MM.1S (cell line): ENCODE measurements around the gene AGAP1.

Source experiments
- DNase-seq: peaks from one replicate; pipeline ENCODE4 v3.0.0-alpha.2; 2015
- H2AFZ ChIP-seq: fragments of 300-600 bp; sonication (generic); 2 replicates; pipeline ENCODE4 v1.6.0; 2016; ENCODE audit warnings: antibody characterized with exemption, low read length
- H3F3A ChIP-seq: fragments of 300-600 bp; sonication (generic); 2 replicates; pipeline ENCODE4 v1.6.1; 2016; ENCODE audit warnings: mild to moderate bottlenecking, antibody characterized with exemption, low read length, moderate library complexity, mixed read lengths; ENCODE audit not compliant: insufficient read depth
- H3K27ac ChIP-seq: fragments of 300-600 bp; sonication (generic); 2 replicates; pipeline ENCODE4 v1.5.1; 2016; ENCODE audit warnings: mild to moderate bottlenecking, low read length
- H3K27me3 ChIP-seq: fragments of 300-600 bp; sonication (generic); replicated peaks from 2 replicates; pipeline ENCODE4 v1.6.0; 2016; ENCODE audit warnings: low read length; ENCODE audit not compliant: insufficient read depth
- H3K36me3 ChIP-seq: fragments of 300-600 bp; sonication (generic); replicated peaks from 2 replicates; pipeline ENCODE4 v1.6.1; 2016; ENCODE audit warnings: mild to moderate bottlenecking, low read length, mixed read lengths; ENCODE audit not compliant: insufficient read depth
- H3K4me1 ChIP-seq: fragments of 300-600 bp; sonication (generic); 2 replicates; pipeline ENCODE4 v1.6.1; 2016; ENCODE audit warnings: low read length, mixed read lengths
- H3K4me2 ChIP-seq: fragments of 300-600 bp; sonication (generic); 2 replicates; pipeline ENCODE4 v1.6.0; 2016; ENCODE audit warnings: low read depth, low read length
- H3K4me3 ChIP-seq: fragments of 300-600 bp; sonication (generic); 2 replicates; pipeline ENCODE4 v1.5.1; 2016; ENCODE audit warnings: low read length, mixed read lengths
- H3K79me2 ChIP-seq: fragments of 300-600 bp; sonication (generic); 2 replicates; pipeline ENCODE4 v1.6.1; 2016; ENCODE audit warnings: mixed run types, low read length, mixed read lengths
- H3K9ac ChIP-seq: fragments of 300-600 bp; sonication (generic); 2 replicates; pipeline ENCODE4 v1.6.1; 2016; ENCODE audit warnings: low read length, mixed read lengths
- H3K9me2 ChIP-seq: fragments of 300-600 bp; sonication (generic); replicated peaks from 2 replicates; pipeline ENCODE4 v1.6.1; 2016; ENCODE audit warnings: mild to moderate bottlenecking, low read length, mixed read lengths; ENCODE audit not compliant: insufficient read depth
- H3K9me3 ChIP-seq: fragments of 300-600 bp; sonication (generic); replicated peaks from 2 replicates; pipeline ENCODE4 v1.6.1; 2016; ENCODE audit warnings: mild to moderate bottlenecking, low read length, mixed read lengths; ENCODE audit not compliant: insufficient read depth
- H4K20me1 ChIP-seq: fragments of 300-600 bp; sonication (generic); 2 replicates; pipeline ENCODE4 v1.6.1; 2016; ENCODE audit warnings: mild to moderate bottlenecking, low read length, moderate library complexity, mixed read lengths; ENCODE audit not compliant: insufficient read depth
- EZH2 ChIP-seq: fragments of 300-600 bp; sonication (generic); optimal IDR thresholded peaks from 2 replicates; pipeline ENCODE3; 2017; ENCODE audit warnings: low read depth, mild to moderate bottlenecking, antibody characterized with exemption, low read length, mixed read lengths
- EZH2phosphoT487 ChIP-seq: fragments of 300-600 bp; sonication (generic); IDR thresholded peaks from 2 replicates; pipeline ENCODE4 v1.6.1; 2018; ENCODE audit warnings: antibody characterized with exemption, low read length
- TF ChIP-seq, protein P1 (sequence below): fragments of 300-600 bp; sonication (generic); IDR thresholded peaks from 2 replicates; pipeline ENCODE4 v1.5.1; 2016; ENCODE audit warnings: antibody characterized with exemption, low read length, mixed read lengths

Gene AGAP1

GRCh38 chr2:235461763-235462414, 32.0 kb upstream of the AGAP1 start:
- no peaks in the 10 kb centered on the region for H3K9me3 ChIP-seq
- H3K4me1 ChIP-seq: no peaks in the 10 kb centered on the region
- TF ChIP-seq, protein P1, sequence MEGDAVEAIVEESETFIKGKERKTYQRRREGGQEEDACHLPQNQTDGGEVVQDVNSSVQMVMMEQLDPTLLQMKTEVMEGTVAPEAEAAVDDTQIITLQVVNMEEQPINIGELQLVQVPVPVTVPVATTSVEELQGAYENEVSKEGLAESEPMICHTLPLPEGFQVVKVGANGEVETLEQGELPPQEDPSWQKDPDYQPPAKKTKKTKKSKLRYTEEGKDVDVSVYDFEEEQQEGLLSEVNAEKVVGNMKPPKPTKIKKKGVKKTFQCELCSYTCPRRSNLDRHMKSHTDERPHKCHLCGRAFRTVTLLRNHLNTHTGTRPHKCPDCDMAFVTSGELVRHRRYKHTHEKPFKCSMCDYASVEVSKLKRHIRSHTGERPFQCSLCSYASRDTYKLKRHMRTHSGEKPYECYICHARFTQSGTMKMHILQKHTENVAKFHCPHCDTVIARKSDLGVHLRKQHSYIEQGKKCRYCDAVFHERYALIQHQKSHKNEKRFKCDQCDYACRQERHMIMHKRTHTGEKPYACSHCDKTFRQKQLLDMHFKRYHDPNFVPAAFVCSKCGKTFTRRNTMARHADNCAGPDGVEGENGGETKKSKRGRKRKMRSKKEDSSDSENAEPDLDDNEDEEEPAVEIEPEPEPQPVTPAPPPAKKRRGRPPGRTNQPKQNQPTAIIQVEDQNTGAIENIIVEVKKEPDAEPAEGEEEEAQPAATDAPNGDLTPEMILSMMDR: no peak
- no peak for TF ChIP-seq EZH2phosphoT487
- TF ChIP-seq EZH2: no peak

GRCh38 chr2:235462415-235462790, 31.4 kb upstream of the AGAP1 start:
- no peaks in the 10 kb centered on the region for H3K27me3 ChIP-seq
- no peaks in the 10 kb centered on the region for H3K36me3 ChIP-seq
- no peak overlapping the region for H3K9ac ChIP-seq
- H3K9me2 ChIP-seq: no peaks in the 10 kb centered on the region
- no peak for DNase-seq
- H3K79me2 ChIP-seq: no peaks in the 10 kb centered on the region
- no peaks in the 10 kb centered on the region for H3F3A ChIP-seq
- no peak overlapping the region for H2AFZ ChIP-seq
- H3K4me1 ChIP-seq: no peaks in the 10 kb centered on the region
- H3K9me3 ChIP-seq: no peaks in the 10 kb centered on the region
- H3K4me3 ChIP-seq: no peak overlapping the region
- H3K27ac ChIP-seq: no peak overlapping the region
- no peak overlapping the region for H3K4me2 ChIP-seq
- H4K20me1 ChIP-seq: no peaks in the 10 kb centered on the region
- TF ChIP-seq, protein P1: no peak
- TF ChIP-seq EZH2phosphoT487 (no peak), EZH2 (no peak)

More at GRCh38 chr2:235461763-235462414, 32.0 kb upstream of the AGAP1 start:
- H3K9me2 ChIP-seq: no peaks in the 10 kb centered on the region
- H3K79me2 ChIP-seq: no peaks in the 10 kb centered on the region
- no peaks in the 10 kb centered on the region for H4K20me1 ChIP-seq
- no peak overlapping the region for H3K27ac ChIP-seq
- H3K36me3 ChIP-seq: no peaks in the 10 kb centered on the region
- no peak overlapping the region for H3K9ac ChIP-seq
- no peaks in the 10 kb centered on the region for H3F3A ChIP-seq
- no peak for DNase-seq
- H3K4me2 ChIP-seq: no peak overlapping the region
- no peak overlapping the region for H3K4me3 ChIP-seq
- no peaks in the 10 kb centered on the region for H3K27me3 ChIP-seq
- no peak overlapping the region for H2AFZ ChIP-seq

- H2AFZ ChIP-seq: no peak overlapping the region
- no peak overlapping the region for H3K4me3 ChIP-seq
- H3K9ac ChIP-seq: no peak overlapping the region
- no peaks in the 10 kb centered on the region for H4K20me1 ChIP-seq
- TF ChIP-seq EZH2phosphoT487 (no peak), EZH2 (no peak)
- TF ChIP-seq, protein P1: no peak
- no peaks in the 10 kb centered on the region for H3K9me2 ChIP-seq
- no peak overlapping the region for H3K4me2 ChIP-seq
- H3K9me3 ChIP-seq: no peaks in the 10 kb centered on the region
- no peaks in the 10 kb centered on the region for H3K27me3 ChIP-seq
- H3K79me2 ChIP-seq: no peaks in the 10 kb centered on the region
- no peaks in the 10 kb centered on the region for H3K36me3 ChIP-seq
- H3K4me1 ChIP-seq: no peaks in the 10 kb centered on the region
- H3K27ac ChIP-seq: no peak overlapping the region
- no peak for DNase-seq
- no peaks in the 10 kb centered on the region for H3F3A ChIP-seq
Observed at GRCh38 chr2:235463893-235464292, 29.9 kb upstream of the AGAP1 start.
